NCI-H2171 (cell line): ENCODE data around the gene DTNB.
"Not testable (repeated sequence)": the region's sequence is repeated elsewhere in the genome, so short reads cannot be mapped to it uniquely, and the experiment has no call there.

Experiments
- DNase-seq: peaks from one replicate; lab custom pipeline; 2025; lab: John Stamatoyannopoulos, UW

Gene DTNB

DNA sequence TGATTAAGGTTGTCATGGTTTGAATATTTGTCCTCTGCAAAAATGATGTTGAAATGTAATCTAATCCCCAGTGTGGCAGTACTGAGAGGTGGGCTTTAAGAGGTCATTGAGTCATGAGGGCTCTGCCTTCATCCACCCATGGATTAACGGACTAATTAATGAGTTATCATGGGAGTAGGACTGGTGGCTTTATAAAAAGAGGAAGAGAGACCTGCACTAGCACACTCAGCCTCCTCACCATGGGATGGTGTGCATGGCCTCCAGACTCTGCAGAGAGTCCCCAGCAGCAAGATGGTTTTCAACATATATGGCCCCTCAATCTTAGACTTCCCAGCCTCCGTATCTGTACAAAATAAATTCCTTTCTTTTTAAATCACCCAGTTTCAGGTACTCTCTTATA lies 41.0 kb downstream of the DTNB start:
- no peak for DNase-seq

DNA sequence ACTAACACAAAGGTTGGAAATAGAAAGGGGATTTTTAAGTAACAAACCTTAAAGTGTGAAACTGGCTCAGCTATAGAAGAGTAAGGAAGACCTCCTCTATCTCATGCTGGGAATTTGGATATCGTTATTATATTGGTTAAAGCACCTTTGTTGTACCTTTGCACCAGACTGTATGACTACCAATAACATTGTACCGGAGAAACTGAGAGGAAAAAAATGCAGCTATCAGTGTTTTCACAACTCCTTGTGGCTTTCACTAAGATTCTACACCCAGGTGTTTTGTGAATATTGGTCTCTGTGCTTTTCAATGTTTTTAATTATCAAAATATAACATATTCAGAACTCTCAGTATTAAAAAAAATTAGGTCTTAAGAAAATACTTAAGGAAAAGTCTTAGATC lies 48.7 kb downstream of the DTNB start:
- no peak for DNase-seq

DNA sequence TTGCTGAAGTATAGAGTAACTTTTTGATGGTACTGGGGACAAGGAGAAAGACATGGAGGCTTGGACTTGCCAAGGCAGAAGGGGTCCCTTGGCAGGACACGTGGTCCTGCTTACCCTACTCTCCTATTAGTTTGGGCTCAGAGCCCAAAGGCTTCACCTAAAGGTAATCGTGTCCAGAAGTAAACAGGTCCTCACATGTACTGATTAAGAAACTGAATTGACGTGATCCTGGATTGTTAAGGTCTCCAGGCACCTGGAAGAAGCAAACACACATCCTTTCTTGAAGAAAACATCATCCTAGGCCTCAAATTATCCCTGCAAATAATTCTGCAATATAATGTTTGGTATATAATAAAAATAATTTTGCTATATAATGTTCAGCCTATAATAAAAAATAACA lies 50.0 kb downstream of the DTNB start:
- DNase-seq: no peak

DNA sequence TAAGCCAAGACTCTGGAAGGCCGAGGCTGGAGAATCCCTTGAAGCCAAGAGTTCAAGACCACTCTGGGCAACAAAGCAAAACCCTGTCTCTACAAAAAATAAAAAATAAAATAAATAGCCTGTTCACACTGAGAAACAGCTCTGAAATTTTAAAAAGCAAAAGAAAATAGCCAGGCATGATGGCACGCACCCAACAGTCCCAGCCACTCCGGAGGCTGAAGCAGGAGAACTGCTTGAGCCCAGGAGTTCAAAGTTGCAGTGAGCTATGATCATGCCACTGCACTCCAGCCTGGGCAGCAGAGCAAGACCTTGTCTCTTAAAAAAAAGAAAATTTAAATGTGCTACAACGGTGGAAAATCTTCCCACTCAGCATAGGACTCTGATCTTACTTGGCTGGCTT lies 52.7 kb downstream of the DTNB start:
- no peak for DNase-seq

DNA sequence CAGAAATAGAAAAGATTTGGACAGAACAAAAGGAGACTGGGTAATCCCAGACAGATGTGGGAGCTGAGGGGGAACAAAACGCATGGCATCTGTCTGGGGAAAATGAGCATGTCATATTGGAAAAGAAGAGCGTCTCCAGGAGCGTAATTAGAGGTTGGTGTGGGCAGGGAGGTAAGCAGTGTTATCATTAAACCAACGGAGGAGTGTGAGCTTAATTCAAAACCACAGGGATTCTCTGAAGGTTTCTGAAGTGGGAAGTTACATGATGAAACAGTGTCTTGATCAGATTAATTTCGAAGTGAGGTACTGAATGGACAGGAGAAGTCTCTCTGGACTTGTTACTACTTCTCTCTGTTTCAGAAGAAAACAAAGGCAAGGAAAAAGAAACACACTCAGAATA lies 53.3 kb downstream of the DTNB start:
- no peak for DNase-seq

DNA sequence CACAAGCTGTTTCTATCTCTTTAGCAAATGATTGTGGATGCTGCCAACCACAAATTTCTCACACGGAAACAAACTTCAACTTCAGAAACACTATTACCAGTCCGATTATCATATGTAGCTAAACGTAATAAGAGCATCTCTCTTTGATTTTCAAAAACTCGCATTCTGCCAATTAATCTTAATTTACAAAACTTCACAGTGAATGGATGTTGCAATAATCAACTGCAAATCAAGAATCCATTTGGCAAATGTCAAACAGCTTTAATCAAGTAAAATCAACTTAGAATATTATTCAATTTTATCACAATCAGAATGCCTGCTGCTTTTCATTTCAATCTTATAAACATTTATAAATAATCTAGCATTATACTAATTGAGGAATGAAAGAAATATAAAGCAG lies 54.2 kb downstream of the DTNB start:
- DNase-seq: no peak

DNA sequence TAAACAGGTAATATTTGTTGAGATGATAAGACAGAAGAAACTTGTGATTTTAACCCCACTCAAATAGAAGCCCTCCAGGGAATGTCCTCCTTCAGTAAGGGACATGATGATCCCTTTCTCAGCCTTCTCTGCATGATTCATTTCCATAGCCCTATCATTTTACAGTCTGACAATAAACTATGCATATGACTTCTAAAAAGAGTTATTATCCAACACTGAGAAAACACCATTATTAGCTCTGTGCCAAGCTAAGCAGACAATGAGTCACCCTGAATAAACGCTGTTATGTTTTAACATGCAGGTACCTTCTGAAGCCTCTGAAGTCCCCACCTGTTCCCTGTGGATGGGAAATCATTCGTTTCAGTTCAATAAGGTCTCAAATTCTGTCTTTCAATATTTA lies 54.7 kb downstream of the DTNB start:
- no peak for DNase-seq

DNA sequence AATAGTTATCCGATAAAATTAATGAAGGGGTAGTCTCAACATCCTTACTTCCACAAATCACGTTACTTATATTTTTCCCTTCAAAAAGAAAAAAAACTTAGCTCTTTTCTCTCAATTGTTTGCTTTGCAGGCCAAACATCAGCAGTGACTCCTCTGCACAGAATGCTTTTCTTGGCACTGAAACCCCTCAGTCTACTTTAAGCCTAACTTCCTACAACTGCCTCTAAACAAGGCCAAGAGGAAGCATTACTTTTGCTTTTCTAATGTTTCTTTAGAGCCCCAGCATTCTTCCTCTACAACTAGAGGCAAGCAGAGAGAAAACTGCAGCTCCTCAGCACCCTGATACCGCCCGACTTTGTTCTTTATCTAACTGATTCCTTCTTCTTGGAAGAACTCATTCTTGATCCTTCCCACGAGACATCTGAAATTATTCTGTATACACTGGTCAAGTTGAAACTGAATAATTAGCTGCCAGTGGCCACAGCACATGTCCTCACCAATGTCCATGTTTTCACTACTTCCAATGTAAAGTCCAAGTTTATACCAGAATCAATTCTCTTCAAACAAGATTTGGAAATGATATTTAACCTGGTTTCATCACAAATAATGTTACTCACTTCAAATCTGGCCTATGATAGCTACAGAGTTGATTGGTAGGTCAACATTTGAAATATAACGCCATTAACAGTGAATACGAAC lies 55.3 kb downstream of the DTNB start:
- DNase-seq: no peak

DNA sequence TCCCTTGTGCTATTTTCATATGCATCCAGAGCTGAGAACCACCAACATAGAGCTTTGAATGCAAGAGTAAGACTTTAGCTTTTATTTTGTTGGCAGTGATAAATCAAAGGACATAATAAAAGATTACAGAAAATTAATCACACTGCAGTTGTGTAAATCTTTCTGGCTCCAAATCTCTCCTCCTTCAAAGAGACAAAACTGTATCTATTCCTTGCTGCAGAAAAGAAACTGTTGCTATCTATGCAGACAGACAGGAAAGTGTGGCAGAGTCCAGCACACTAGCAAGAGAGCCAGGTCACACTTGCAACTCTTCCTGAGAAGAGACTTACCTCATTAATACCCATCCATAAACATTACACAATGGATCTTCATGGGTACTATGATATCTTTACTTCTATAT lies 57.5 kb downstream of the DTNB start:
- DNase-seq: no peak

DNA sequence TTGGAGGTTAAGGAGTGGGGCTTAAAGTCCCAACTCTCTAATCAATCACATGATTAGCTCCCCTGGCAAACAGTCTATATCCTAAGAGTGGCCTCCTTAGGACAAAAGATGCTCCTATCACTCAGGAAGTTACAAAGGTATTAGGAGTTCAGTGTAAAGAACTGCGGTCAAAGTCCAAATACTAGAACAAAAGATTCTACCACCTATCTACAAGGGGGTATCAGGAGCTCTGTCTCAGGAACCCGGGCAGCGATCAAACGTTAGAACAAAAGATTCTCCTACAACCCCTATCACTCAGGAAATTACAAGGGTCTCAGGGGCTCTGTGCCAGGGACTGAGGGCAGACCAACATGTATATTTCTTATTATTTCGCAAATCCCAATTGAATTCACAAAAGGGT lies 58.0 kb downstream of the DTNB start:
- DNase-seq: no peak

DNA sequence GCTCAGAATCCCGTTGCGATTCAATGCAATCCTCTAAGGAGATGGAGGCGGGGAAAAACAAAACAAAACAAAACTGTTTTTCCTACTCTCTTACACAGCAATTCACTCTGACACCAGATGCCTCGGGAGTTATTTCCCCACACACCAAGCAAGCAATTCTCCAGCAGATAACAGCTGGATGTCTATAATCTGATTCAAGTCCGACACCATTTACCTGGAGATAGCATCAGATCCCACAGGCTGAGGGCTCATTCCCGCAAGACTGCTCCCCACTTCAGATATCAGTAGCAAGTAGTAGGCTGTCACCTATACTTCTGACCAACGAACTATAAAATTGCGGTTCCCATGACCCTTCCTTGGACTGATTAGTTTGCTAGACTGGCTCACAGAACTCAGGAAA lies 58.7 kb downstream of the DTNB start:
- peak; percentile 46 for DNase-seq

DNA sequence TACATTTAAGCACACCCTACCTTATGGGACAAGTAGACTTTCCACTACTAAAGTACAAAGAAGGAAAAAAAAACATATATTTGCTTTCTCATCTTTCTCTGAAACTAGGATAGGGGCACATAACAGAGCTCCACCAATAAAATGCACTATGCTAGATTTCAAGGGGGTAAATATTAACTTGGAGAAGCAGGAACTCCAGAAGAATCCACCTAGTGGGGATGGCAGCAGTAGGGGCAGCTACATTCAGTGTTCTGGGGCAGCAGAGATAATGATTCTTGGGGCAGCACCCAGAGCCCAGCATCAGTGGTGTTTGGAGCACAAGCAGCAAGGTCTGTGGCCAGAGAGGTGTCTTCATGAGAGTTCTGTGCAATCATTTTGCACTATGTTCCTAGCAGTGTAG lies 64.7 kb downstream of the DTNB start:
- DNase-seq: no peak

DNA sequence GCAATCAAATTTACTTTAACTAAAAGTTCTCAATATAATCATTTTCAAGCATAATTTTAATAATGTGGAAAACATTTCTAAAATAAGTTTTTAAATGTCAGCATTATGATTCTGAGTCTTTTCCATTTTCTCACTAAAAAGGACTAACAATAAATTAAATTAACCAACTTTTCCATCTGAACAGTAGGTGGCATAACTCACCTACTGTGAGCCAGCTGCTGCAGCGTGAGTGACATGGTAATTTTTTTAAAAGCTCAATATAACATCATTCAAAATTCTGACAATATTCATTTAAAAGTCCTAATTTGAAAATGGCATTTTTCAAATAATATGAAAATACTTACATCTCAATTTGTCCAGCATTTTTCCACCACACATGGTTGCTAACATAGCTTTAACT lies 66.5 kb downstream of the DTNB start:
- peak; percentile 19 for DNase-seq

DNA sequence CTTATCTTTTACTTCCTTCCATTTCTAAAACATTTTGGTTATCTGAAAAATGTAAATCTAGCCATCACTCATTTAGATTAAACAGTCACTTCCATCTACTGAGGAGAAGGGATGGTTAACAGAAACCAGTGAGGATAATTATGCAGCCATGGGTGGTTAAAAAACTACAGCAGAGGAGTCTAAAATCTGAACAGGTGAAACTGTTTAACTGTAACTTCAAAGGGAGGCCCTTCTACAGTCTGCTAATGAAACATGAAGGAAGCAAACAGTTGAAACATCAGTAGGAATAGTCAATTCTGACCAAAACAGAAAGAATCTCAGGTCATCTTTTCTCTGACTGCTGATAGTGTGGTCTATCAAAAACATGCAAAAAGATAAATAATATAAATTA lies 71.0 kb downstream of the DTNB start:
- no peak for DNase-seq

DNA sequence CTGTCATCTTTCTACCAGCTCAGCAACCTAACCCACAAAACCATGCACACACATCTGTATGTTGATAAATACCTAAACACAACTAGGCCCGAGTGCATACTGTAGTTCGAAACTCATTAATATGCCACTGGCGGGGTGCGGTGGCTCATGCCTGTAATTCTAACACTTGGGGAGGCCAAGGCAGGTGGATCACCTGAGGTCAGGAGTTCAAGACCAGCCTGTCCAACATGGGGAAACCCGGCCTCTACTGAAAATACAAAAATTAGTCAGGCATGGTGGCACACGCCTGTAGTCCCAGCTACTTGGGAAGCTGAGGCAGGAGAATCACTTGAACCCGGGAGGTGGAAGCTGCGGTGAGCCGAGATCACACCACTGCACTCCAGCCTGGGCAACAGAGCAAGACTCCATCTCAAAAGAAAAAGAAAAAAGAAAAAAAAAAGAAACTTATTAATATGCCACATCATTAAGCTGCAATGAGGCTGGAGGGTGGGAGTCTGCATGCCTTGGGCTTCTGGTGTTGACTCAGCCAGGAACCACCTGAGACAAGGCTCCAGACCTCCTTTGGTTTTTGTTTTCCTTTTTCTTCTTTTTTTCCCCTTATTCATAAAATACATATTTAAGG lies 71.6 kb downstream of the DTNB start:
- DNase-seq: not testable (repeated sequence)

DNA sequence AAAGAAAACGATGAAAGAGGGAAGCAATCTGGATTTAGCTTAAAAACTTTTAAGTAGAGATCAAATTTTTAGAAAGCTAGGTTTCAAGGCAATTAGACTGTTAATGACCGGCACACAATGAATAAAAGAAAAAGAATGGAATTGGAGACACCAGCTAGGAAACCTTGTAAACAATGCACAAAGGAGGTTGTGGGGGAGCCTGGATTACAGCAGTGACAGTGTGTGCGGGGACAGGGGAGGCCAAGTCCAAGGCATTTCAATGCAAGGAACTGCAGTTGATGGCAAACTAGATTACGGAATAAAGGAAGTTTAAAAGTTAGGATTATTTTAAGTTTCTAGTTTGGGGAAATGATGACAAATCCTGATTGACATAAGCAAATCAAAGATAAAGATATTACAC lies 74.5 kb downstream of the DTNB start:
- DNase-seq: no peak

DNA sequence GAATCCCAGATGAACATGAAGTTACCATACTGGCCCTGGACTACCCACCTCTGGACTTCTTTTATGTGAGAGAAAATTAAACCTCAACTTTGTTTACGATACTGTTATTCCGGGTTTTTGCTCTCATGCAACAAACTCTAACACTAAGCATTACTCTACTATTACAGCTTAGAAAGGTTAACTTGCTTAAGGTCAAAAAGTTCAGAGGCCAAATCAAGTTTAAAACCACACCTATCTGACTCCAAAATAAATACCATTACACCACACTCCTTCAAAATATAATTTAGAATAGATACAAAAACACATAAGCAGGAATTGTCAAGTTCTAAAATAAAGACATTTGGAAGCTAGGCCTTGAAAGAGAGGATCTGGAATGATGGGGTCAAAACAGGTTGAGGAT lies 75.0 kb downstream of the DTNB start:
- no peak for DNase-seq

DNA sequence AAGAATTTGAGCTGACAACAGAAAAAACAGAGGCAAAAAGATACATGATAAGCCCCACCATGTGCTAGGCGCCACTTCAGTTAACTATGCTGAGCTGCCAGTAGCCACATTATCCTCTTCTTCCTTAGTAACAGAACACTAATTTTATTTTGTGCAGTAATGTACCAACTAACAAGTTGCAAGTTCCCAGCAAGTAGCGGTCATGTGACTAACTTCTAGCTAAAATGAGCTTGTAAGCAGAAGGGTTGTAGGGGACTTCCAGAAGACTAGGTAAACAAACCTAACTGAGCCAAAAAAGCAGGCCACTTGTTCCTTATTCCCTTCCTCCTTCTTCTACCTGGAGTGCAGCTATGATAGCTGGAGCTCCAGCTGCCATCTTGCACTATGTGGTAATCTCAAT lies 75.5 kb downstream of the DTNB start:
- no peak for DNase-seq

DNA sequence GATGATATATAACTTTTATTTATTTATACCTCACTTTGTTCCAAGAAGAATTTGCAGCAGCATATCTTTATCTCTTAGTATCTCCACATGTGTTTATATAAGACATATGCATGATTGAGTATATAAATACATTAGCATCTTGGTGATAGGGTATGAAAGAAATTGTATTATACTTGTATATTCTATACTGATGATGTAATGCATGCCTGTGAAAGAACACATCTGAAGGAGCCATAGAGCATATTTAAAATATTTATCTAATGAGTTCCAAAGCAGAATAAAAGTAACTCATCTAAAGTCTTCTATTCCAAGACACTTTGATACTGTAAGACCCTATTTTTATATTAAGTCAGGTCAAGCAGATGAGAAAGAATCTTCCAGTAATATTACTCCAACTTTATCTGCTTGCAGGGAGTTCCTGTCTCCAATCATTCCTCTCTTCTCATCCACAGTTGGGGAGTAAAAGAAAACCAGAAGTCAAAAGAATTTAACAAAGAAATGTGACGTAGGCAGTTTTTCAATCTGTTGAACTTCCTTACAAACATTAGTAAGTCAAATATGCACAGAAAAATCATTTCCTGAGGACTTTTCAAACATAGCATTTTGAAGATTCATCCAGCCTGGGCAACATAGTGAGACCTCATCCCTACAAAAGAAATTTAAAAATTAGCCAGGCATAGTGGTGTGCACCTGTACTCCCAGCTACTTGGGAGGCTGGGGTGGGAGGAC lies 76.7 kb downstream of the DTNB start:
- DNase-seq: no peak

DNA sequence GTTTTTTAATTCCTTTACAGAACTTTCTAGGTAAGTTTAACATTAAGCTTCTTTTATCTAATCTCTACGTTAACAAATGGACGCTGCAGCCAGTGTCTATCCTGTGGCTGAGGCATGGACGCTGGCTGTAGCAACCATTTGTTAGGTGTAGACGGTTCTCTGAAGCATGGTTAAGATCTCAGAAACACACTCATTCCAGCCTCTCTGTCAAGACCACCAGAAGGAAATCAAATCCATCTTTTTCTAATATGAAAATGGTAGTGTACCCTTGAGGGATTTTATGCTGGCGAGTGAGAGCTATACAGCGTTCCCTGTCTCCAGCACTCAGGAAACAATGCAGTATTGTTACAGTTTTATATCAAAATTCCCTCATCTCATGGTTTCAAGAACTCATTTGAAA lies 78.0 kb downstream of the DTNB start:
- no peak for DNase-seq

DNA sequence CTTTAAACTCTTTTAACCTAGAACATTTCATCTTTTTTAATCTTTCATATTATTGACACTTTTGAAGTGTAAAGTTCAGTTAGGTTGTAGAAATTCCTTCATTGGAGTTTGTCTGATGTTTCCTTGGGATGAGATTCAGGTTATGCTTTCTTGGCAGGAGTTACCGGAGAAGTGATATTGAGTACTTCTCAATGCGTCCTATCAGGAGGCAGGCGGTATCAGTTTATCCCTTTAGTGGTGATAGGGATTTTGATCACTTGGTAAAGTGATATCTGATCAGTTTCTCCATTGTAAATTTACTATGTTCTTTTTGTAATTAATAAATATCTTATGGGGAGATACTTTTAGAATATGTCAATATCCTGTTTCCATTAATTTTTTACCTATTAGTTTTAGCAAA lies 78.4 kb downstream of the DTNB start:
- DNase-seq: no peak

DNA sequence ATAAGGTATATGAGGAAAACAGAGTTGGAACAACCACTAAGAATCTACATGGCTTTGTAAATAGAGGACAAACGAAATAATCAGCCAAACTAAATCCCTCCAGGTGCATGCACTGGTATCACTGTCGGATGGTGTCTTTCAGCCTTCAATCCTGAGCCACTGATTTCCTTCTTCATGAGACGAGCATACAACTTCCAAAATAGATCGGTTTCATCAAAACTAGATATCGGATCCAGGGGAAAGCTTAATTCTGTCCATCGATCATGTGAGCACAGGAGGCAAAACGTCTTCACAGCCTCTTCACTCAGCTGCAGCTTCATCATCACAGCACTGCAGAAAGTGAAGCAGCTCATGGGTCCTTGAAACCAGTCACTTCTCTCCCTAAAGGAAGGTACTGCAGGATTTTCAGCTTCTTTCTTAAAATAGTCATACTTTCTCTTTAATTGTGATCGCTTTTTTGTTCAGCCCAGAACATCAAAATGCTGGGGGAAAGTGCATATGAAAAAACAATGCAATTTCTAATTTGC lies 80.5 kb downstream of the DTNB start:
- DNase-seq: no peak

DNA sequence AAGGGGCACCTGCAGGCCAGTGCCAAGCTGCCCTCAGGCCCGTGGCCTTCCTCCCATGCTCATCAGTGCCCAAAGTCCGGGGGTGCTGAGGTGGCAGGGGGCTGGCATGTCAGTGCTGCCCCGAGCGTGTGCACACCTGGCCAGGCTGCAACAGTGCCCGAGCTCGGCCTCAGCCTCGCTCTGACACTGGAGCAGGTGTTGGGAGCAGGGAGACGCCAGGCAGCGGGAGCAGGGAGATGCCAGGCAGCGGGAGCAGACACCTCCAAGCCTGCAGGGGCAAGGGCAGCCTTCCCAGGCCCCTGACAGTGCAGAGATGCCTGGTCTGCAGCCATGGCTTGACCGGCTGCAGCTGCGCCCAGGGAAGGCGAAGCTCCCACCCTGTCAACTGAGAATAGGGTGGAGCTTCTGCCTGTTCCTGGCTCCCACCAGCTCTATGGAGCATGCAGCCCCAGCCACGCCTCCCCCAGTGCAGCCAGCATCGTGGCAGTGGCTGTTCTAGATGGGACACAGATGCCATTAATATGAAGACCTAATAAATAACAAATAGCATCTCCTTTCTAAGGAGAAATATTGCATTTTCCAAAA lies 82.4 kb downstream of the DTNB start:
- no peak for DNase-seq
